Erythroblast (primary cell): Measurements from ENCODE around the gene CIDEC.

Source experiments
- GATA1 ChIP-seq: IDR thresholded peaks from 2 replicates; pipeline ENCODE4 v1.6.1; 2011; ENCODE audit warnings: low read depth, mild to moderate bottlenecking, control low read depth, low read length, moderate library complexity
- POLR2A ChIP-seq: IDR thresholded peaks from 2 replicates; pipeline ENCODE4 v1.6.1; 2011; ENCODE audit warnings: mild to moderate bottlenecking, low read length

DNA sequence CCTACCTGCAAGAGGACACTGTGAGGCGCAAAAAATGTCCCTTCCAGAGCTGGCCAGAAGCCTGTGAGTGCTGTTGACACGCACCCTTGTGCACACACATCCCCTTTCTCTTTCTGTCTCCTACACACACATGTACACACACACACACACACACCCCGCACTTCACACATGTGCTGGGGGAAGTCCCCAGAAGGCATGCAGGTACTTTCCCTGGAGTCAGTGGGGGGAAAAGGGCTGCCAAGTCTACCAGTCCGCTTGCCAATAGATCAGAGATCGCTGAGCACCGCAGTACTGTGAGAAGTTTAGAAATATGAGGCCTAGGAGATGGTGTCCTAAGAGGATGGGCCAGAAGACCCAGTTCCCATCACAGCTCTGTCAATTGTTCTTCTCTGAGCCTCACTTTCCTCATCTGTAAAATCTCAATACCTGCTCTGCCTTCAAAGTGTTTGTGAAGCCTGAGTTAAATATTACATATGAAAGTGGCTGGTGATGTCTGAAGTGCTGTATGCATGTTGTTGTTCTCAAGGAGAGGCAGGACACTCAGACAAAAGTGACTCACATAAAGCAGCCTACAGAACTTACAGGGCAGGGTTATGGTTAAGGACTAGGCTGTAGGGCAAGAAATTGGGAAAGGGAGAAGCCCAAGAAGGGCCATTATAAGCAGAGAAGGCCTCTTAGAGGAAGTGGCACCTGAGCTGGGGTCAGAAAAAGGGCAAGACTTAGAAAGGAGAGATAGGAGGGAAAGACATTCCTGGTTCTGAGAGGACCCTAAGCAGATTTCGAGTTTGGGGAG, 29.4 kb upstream of the CIDEC start:
- TF ChIP-seq POLR2A (no peak), GATA1 (no peak)
